ENCODE measurements around the gene SERTM1.

SERTM1 gene

GRCh38 chr13:36709136-36709890, 35.5 kb downstream of the SERTM1 start:
- DNase-seq (ENCODE audit: low read depth in 2 of 3, low spot score in 1 of 3) = no peak

- DNase-seq (ENCODE audit: low read depth in 2 of 3, low spot score in 1 of 3) = no peak
Measured at GRCh38 chr13:36710396-36710795, 36.6 kb downstream of the SERTM1 start.

- DNase-seq (ENCODE audit: low read depth in 2 of 3, low spot score in 1 of 3) = no peak
Measured at GRCh38 chr13:36712290-36712689, 38.5 kb downstream of the SERTM1 start.

DNA sequence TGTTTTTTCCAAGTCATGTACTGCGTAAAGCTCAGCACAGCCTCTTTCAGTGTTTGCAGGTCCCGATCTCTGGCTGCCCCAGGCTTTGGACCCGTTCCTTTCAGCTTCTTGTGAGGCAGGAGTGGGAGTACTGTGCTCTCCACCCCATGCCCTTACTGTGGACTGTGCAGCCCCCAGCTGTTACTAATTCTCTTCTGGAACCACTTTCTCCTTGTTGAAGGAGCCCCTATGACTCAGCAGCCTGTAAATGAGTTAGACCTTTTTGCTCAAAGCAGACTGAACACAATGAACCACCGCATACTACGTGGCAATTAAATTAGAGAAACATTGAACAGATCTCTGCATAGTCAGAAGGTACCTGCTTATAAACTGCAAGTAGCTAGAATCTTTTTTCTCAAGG, 39.0 kb downstream of the SERTM1 start:
- DNase-seq (ENCODE audit: low read depth in 2 of 3, low spot score in 1 of 3) = no peak

GRCh38 chr13:36713887-36714286, 40.1 kb downstream of the SERTM1 start:
- no peak for DNase-seq (ENCODE audit: low read depth in 2 of 3, low spot score in 1 of 3)

DNA sequence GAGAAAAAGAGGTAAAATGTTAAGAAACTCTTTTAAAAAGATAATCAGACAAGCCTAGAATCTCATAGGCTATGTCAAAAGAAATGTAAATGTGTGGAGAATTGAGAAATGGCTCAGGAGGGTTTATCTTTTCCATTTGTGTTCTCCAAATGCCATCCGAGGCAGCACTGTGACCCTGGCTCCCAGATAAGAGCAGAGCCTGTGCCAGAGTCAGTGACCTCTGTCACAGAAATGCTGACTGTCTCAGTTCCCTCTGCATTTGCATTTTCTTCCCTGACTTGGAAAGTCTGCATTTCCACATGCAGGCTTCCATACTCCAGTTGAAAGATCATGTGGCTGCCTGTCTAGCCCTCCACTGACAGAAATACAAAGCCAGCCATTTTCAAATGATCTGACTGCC, 42.0 kb downstream of the SERTM1 start:
- DNase-seq (ENCODE audit: low read depth in 2 of 3, low spot score in 1 of 3) = no peak

DNA sequence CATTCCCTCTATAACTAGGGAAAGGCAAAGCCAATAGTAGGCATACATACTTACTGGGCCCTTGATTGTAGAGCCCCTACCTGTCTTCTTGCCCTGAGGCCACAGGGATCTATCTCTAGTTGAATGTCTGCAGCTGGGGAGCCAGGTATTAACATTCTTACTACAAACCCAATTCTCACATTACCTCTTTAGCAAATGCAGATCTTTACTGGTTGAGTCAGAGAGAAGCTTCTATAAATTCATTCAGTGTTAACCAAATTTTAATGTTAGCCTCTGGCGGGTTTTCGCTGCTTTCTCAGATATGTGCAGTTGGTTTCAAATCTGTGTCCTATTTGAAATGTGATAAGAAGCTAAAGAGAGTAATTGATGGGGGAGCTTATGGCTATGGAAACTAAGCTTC, 43.2 kb downstream of the SERTM1 start:
- DNase-seq (ENCODE audit: low read depth in 2 of 3, low spot score in 1 of 3) = no peak

DNA sequence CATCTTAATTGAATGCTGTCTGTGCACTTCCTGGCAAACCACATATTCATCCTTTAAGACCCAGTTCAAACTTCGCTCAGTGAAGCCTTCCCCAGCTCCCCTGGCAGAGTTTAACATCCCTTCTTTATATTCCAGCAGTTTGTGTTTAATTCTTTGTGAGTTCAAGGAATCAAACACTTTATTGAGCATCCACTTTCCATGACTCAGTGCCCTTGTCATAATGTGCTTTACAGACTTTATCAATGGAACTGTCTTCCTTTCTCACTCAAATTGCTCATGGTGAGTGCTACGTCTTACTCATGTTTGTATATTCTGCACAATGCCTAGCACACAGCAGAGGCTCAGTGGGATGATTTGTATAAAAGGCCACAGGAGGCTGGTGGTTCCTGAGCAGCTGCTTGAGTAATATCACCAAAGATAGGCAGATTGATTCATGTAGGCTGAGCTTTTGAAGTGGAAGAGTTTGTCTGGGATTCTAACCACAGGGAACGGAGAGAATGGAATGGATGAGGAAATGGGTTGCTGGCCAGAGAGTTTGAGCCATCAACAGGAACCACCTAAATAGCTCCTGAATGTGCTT, 44.2 kb downstream of the SERTM1 start:
- DNase-seq (ENCODE audit: low read depth in 2 of 3, low spot score in 1 of 3) = no peak

- no peak for DNase-seq (ENCODE audit: low read depth in 2 of 3, low spot score in 1 of 3)
Measured at GRCh38 chr13:36718686-36719085, 44.9 kb downstream of the SERTM1 start.

DNA sequence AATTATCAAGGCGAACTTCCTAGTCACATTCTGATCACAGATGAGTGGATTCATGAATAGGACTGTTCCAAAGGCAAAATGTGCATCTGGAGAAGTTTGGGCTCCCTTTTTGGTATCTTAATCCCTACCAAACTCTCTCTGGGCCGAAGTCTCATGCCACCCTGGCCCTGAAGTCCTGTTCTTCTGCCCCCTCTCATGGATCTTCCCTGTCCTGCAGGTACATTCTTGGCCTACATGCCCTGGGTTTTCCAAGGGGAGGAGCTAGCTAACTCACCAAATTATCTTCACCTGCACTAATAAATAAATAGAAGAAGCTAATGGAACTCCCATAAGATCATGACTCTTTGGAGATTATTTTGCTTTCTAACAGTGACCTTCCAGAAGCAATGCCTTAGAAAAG, 50.3 kb downstream of the SERTM1 start:
- no peak for DNase-seq (ENCODE audit: low read depth in 2 of 3, low spot score in 1 of 3)

DNA sequence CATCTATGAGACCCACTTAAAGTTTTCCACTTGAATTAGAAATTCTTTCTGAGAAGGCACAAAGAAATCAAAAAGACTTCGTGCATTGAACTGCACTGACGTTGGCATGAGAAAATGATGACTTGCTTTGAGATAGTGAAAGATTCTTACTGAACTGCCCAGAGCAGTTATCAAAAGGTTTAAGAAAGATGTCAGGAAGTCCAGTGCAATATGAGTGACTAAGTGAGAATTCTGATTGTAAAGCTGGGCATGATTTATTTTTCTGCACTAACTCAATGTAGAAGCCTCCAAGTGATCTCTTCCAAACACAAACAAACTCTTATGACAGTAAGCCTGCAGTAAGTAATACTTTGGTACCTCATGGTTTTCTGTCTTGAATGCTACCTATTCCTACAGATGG, 52.1 kb downstream of the SERTM1 start:
- DNase-seq (ENCODE audit: low read depth in 2 of 3, low spot score in 1 of 3) = no peak

DNA sequence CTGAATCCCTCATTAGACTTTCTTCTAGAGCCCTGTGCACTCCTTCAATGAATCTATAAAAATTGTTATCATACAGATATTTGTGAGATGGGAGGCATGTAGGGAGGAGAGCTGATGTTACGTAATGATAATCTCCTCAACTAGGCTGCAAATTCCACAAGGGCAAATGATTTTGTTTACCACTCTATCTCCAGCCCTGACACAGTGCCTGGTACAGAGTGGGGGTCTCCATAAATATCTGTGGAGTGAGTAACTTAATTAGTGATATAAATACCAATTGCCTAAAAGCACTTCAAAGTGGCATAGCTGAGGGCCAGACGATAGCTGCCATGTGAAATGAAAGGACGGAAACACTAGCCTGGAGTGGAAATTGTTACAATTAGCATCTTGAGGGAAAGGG, 54.2 kb downstream of the SERTM1 start:
- no peak for DNase-seq (ENCODE audit: low read depth in 2 of 3, low spot score in 1 of 3)

DNA sequence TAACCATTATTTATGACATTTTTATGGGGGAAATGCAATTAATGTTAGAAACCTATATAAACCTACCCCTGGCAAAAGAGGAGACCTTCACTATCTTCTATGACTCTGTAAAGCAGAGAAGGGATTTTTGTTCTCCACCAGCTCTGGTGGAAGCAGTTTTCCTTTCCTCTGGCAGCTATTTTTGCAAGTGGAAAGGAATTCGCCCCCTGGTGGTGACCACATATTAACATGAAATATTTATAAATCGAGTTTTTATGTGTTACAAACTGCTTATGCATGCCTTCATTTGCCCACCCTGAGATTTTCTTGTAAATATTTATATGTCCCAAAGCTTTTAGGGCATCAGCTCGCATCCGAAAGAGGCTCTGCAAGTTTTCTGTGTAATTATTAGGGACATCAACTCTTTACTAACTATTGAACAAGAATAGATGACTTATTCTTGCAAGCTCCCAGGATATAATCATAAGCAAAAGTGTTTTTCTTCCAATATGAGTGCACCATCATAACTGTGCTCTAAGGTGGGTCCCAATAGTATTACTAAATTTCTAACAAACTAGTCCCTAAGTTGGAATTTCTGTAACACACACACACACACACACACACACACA, 62.4 kb downstream of the SERTM1 start:
- peak in 2 of 3 donors; percentile 12 to 32 for DNase-seq (ENCODE audit: low read depth in 2 of 3, low spot score in 1 of 3)

DNA sequence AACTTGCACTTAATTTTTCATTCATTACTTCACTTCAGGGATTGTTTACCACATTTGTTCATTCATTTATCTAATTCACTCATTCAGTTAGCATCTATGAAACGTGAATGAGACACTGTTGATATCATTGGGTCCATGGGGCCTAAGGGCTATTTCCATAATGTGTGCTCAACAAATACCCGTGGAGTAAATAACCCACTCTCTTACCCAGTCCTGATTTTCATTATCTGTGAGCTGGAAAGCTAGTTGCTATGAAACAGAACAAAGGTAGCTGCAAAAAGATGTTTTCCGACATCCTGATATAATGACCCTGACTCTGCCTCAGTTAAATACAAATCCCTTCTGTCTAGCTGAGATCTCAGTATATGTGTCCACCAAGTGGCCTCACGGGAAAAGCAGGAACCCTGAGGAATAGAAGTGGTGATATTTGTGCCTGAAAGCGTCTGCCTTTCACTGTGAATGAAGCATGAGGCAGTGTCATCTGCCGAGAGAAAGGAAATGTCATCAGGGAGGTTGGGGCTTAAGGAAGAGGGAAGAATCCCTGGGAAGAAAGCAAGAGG, 63.8 kb downstream of the SERTM1 start:
- DNase-seq (ENCODE audit: low read depth in 2 of 3, low spot score in 1 of 3) = no peak

DNA sequence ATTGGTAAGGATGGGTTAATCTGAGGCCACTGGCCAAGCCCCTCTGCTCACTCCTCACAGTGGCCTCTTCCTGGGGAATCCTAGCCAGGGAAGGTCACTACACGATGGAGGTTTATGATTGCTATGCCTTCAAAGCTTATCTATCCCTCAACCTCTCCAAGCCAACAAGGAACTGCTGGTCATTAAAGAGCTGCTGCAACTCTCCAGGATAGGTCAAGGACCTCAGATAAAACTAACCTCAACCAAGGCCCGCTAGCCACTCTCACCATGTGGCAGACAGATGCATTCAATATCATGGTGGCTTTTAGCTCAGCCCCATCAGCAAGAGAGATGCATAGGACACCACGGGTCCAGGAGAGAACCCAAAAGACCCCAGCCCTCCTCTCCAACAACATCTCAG, 71.6 kb downstream of the SERTM1 start:
- DNase-seq (ENCODE audit: low read depth in 2 of 3, low spot score in 1 of 3) = no peak

DNA sequence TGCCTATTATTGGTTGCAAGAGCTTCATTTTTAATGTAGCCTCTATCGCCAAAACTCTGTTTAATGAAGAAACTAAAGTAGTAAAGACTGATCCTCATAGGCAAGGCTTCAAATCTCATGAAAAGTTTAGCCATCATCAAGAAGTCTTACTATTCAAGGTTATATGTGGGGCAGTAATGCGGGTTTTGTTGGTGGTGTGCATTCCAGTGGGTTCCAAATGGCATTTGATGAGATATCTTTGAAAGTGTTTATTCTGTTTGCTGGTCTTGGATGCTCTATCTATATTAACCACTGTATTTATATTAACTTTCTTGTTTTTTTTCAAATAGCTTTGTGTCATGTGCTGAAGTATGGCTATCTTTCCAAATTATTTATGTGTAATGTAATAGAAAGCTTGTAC, 72.2 kb downstream of the SERTM1 start:
- DNase-seq (ENCODE audit: low read depth in 2 of 3, low spot score in 1 of 3) = no peak
